Thymus (tissue), 2 donors: Measurements from ENCODE around the gene PTPA. TPM values are rescaled to one million over a fixed set of nuclear protein-coding genes. Genes with fewer than 3 reads are reported as not detected.

Experiments
- polyA plus RNA-seq: library from polyadenylated mRNA; stranded (reverse); fragments of 200-250 nt; gene quantifications from one replicate; pipeline ENCODE4 v1.2.3, GENCODE V29; 2013
- total RNA-seq: library from RNA; stranded (reverse); fragments of 120-200 nt; gene quantifications from one replicate; pipeline ENCODE4 v1.2.4, GENCODE V29; 2013
- donor health status: healthy.

The PTPA gene
- total and polyA plus RNA-seq, 2 donors = 68.3 to 70.1 TPM

Other genes with a start within 250 kb of the PTPA start
- gene KYAT1, start 229.5 kb upstream of the PTPA start, total RNA-seq = 16.1 TPM
- 9.9 TPM for gene KYAT1, start 229.5 kb upstream of the PTPA start, polyA plus RNA-seq
- gene LRRC8A, start 229.3 kb upstream of the PTPA start, total RNA-seq = 9.5 TPM
- 10.3 TPM for gene LRRC8A, start 229.3 kb upstream of the PTPA start, polyA plus RNA-seq
- 9.7 TPM for gene PHYHD1, start 190.4 kb upstream of the PTPA start, total RNA-seq
- gene PHYHD1, start 190.4 kb upstream of the PTPA start, polyA plus RNA-seq = 25.6 TPM
- gene DOLK, start 163.8 kb upstream of the PTPA start, total RNA-seq = 7.6 TPM
- 8.0 TPM for gene DOLK, start 163.8 kb upstream of the PTPA start, polyA plus RNA-seq
- gene NUP188, start 163.7 kb upstream of the PTPA start, total RNA-seq = 22.0 TPM
- 19.2 TPM for gene NUP188, start 163.7 kb upstream of the PTPA start, polyA plus RNA-seq
- 65.7 TPM for gene SH3GLB2, start 83.1 kb upstream of the PTPA start, total RNA-seq
- 134 TPM for gene SH3GLB2, start 83.1 kb upstream of the PTPA start, polyA plus RNA-seq
- 14.4 TPM for gene MIGA2, start 74.8 kb upstream of the PTPA start, total RNA-seq
- 43.0 TPM for gene MIGA2, start 74.8 kb upstream of the PTPA start, polyA plus RNA-seq
- gene DOLPP1, start 30.3 kb upstream of the PTPA start, total RNA-seq = 12.7 TPM
- 9.6 TPM for gene DOLPP1, start 30.3 kb upstream of the PTPA start, polyA plus RNA-seq
- gene CRAT, start 622 bp upstream of the PTPA start, total RNA-seq = 4.1 TPM
- gene CRAT, start 622 bp upstream of the PTPA start, polyA plus RNA-seq = 9.4 TPM
- 4.2 TPM for gene IER5L, start 66.8 kb downstream of the PTPA start, total RNA-seq
- gene IER5L, start 66.8 kb downstream of the PTPA start, polyA plus RNA-seq = 13.7 TPM